Panc1 (cell line): ENCODE results near the gene PDK4. TPM values are rescaled to one million over a fixed set of nuclear protein-coding genes. Genes with fewer than 3 reads are reported as not detected.

Source experiments
- ATAC-seq: fragments of 200-7000 bp; cut with Tn5 transposase; 2 replicates; pipeline ENCODE4 v1.9.1; 2020; ENCODE audit warnings: mild to moderate bottlenecking, moderate library complexity
- BruUV-seq: library from RNA; stranded (reverse); fragments of 400-500 nt; replicated peaks from 2 replicates; lab custom pipeline; 2021; lab: Mats Ljungman, UMichigan
- CTCF ChIA-PET: fragments of 300-600 bp; sonication (Branson Sonifier 250); formaldehyde crosslinking; loops from one replicate; lab custom pipeline; 2022; ENCODE audit warnings: antibody characterized with exemption; lab: Charles Lee
- POLR2A ChIA-PET: fragments of 300-600 bp; sonication (Branson Sonifier 250); formaldehyde crosslinking; loops from one replicate; lab custom pipeline; 2022; ENCODE audit warnings: antibody characterized with exemption; lab: Charles Lee
- DNase-seq: peaks from one replicate; pipeline ENCODE4 v3.0.0-alpha.2; 2010; ENCODE audit warnings: low read depth, low spot score
- H3K27ac ChIP-seq: 2 replicates; pipeline ENCODE4 v1.5.1; 2011; ENCODE audit warnings: mild to moderate bottlenecking, low read length, inconsistent platforms
- H3K27me3 ChIP-seq: fragments of 200-500 bp; sonication (Bioruptor generic); 2 replicates; pipeline ENCODE4 v1.6.0; 2014; ENCODE audit warnings: low read length, inconsistent platforms; ENCODE audit not compliant: control insufficient read depth, insufficient read depth
- H3K36me3 ChIP-seq: fragments of 200-500 bp; sonication (Bioruptor generic); 2 replicates; pipeline ENCODE4 v1.5.1; 2014; ENCODE audit warnings: inconsistent platforms, mild to moderate bottlenecking, low read length, moderate library complexity; ENCODE audit not compliant: control insufficient read depth, insufficient read depth
- H3K4me1 ChIP-seq: 2 replicates; pipeline ENCODE4 v1.5.1; 2011; ENCODE audit warnings: inconsistent platforms, mild to moderate bottlenecking, low read length, moderate library complexity; ENCODE audit not compliant: control insufficient read depth, insufficient read depth
- H3K4me3 ChIP-seq, 2 experiments: 2 replicates each; pipeline ENCODE4 v1.5.1; 2011 to 2012; ENCODE audit warnings: low read depth in 2 of 2, low read length in 2 of 2, mild to moderate bottlenecking in 2 of 2, inconsistent platforms in 1 of 2, moderate library complexity in 1 of 2
- H3K9me3 ChIP-seq: fragments of 200-500 bp; sonication (Bioruptor generic); 2 replicates; pipeline ENCODE4 v1.5.1; 2014; ENCODE audit warnings: low read depth, mild to moderate bottlenecking, inconsistent platforms, low read length, moderate library complexity; ENCODE audit not compliant: control insufficient read depth, insufficient read depth
- CTCF ChIP-seq: fragments of 450-650 bp; IDR thresholded peaks from 2 replicates; pipeline ENCODE4 v1.5.1; 2017; ENCODE audit warnings: mild to moderate bottlenecking
- POLR2AphosphoS5 ChIP-seq: IDR thresholded peaks from 2 replicates; pipeline ENCODE4 v1.6.1; 2012; ENCODE audit warnings: mild to moderate bottlenecking, low read depth, low read length, moderate library complexity
- REST ChIP-seq, 2 experiments: IDR thresholded peaks; 2 replicates each; pipeline ENCODE4 v1.6.1; 2011 to 2012; ENCODE audit warnings: low read depth in 2 of 2, control low read depth in 1 of 2, low read length in 1 of 2, mild to moderate bottlenecking in 1 of 2, moderate library complexity in 1 of 2; ENCODE audit not compliant: insufficient read depth in 1 of 2
- SIN3A ChIP-seq: IDR thresholded peaks from 2 replicates; pipeline ENCODE4 v1.6.1; 2012; ENCODE audit warnings: low read depth, mild to moderate bottlenecking, low read length, moderate library complexity, borderline replicate concordance; ENCODE audit not compliant: insufficient read depth
- TCF7L2 ChIP-seq: IDR thresholded peaks from 2 replicates; pipeline ENCODE4 v1.6.1; 2011; ENCODE audit warnings: mild to moderate bottlenecking, low read depth, low read length, inconsistent platforms
- in situ Hi-C: cut with HindIII; loops from 2 replicates; pipeline ENCODE4 v1.10.0; 2016; ENCODE audit warnings: low sequenced_read_pairs, low pct_unique_long_range_greater_than_20kb
- intact Hi-C: fragments of 100-400 bp; cut with micrococcal nuclease; formaldehyde crosslinking; loops from one replicate; pipeline ENCODE4 v1.10.0; 2022; ENCODE audit not compliant: unreplicated experiment
- total RNA-seq: library from RNA; stranded (reverse); gene quantifications from one replicate; pipeline ENCODE4 v1.2.1, GENCODE V29; 2021; ENCODE audit not compliant: unreplicated experiment

Gene PDK4
- total RNA-seq, 1 experiment from 2014 or later = 1.4 TPM

GRCh38 chr7:95599069-95599468 lies 2.8 kb upstream of the PDK4 start:
- H3K27ac ChIP-seq = no peak overlapping the region
- CTCF ChIA-PET = no interaction called here
- intact Hi-C loops = no loop called here

GRCh38 chr7:95598511-95598910 lies 2.2 kb upstream of the PDK4 start:
- peaks cover 5% of the 10 kb centered on the region; the same call in 1 of the 2 replicates for H3K27me3 ChIP-seq
- CTCF ChIA-PET = no interaction called here
- H3K36me3 ChIP-seq = 0 out of 2 replicates have a peak, but pooled peaks cover 2% of the 10 kb centered on the region
- POLR2A ChIA-PET = interaction anchor here (0.6 kb wide), 1 partner anchor 9 kb away, joined by 3 read pairs; no protein-coding TSS in a partner anchor
- no peak overlapping the region for H3K27ac ChIP-seq
- DNase-seq (no peak), ATAC-seq (no peak)
- no peak overlapping the region for H3K4me3 ChIP-seq
- intact Hi-C loops (no loop called here), in situ Hi-C loops (no loop called here)
- TF ChIP-seq REST (IDR thresholded peaks at IDR 0.05; ENCODE audit: insufficient read depth in 1 of 2, low read depth in 2 of 2, low read length in 1 of 2) = no peak
- TF ChIP-seq POLR2AphosphoS5 = no peak
- no peak for TF ChIP-seq TCF7L2
- no peak for TF ChIP-seq SIN3A
- no peak for TF ChIP-seq CTCF
- peaks cover 3% of the 10 kb centered on the region; the same call in 1 of the 2 replicates for H3K4me1 ChIP-seq
- H3K9me3 ChIP-seq = no peaks in the 10 kb centered on the region
- no TSS peak for BruUV-seq

More at GRCh38 chr7:95599069-95599468, 2.8 kb upstream of the PDK4 start:
- Histone ChIP-seq H3K9me3 (no peaks in the 10 kb centered on the region), H3K27me3 (peaks cover 5% of the 10 kb centered on the region; the same call in 1 of the 2 replicates), H3K36me3 (0 out of 2 replicates have a peak, but pooled peaks cover 2% of the 10 kb centered on the region), H3K4me1 (peaks cover 3% of the 10 kb centered on the region; the same call in 1 of the 2 replicates), H3K4me3 (no peak overlapping the region)
- POLR2A ChIA-PET = no interaction called here
- BruUV-seq = no TSS peak
- ATAC-seq (no peak), DNase-seq (no peak)
- in situ Hi-C loops = no loop called here
- TF ChIP-seq CTCF = no peak
- no peak for TF ChIP-seq SIN3A
- TF ChIP-seq REST (IDR thresholded peaks at IDR 0.05; ENCODE audit: insufficient read depth in 1 of 2, low read depth in 2 of 2, low read length in 1 of 2) = no peak
- TF ChIP-seq POLR2AphosphoS5 = no peak
- no peak for TF ChIP-seq TCF7L2
